Measurements from ENCODE around the gene AK2.
"Not testable (repeated sequence)": the region's sequence is repeated elsewhere in the genome, so short reads cannot be mapped to it uniquely, and the experiment has no call there.

Gene AK2

DNA sequence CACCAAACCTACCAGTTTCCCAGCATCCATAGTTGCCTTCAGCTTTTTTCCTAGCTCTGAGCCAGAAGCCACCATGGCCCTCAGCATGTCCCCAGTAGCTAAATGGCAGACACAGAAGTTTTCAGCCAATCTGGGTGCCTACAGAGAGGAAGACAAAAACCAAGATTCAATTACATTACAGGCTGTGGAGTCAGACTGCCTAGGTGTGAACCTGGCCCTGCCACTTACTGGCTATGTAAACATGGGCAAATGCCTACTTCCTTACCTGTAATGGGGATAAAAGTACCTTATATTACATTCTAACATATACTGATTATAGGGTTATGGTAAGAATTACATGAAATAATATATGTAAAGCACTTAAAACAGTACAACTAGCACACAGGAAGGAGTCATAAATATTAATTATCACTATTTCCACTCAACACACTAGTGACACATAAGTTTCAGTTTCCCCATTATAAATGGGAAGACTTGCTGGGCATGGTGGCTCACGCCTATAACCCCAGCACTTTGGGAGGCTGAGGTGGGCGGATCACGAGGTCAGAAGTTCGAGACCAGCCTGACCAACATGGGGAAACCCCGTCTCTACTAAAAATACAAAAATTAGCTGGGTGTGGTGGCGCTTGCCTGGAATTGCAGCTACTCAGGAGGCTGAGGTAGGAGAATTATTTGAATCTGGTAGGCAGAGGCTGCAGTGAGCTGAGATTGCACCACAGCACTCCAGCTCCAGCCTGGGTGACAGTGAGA, 12.1 kb downstream of the AK2 start:
- DNase-seq (ENCODE audit: low spot score): not testable (repeated sequence)

DNA sequence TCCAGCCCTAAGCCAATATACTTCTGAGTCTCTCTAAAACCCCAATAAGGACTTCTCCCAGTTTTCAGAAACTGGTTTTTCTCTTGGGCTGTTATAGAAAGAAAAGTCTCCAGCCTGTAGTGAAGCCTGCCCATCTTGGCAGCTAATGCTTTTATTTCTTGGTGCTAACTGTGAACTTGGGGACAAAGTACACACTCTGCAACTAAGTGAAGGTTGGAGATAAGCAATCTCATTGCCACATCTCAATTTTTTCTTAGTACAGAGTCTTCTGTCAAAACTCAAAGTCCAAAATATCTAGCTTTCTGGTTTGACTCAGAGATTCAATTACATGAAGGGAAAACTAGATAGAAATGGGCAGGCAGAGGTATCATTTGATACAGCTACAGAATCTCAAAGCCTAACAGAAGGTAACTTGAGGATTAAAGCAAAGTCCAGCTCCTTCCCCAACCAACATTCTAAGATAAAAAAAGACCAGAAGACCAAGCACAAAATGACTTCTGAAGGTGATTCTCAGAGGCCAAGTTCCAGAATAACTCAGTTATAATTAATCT, 14.0 kb downstream of the AK2 start:
- DNase-seq (ENCODE audit: low spot score): no peak

DNA sequence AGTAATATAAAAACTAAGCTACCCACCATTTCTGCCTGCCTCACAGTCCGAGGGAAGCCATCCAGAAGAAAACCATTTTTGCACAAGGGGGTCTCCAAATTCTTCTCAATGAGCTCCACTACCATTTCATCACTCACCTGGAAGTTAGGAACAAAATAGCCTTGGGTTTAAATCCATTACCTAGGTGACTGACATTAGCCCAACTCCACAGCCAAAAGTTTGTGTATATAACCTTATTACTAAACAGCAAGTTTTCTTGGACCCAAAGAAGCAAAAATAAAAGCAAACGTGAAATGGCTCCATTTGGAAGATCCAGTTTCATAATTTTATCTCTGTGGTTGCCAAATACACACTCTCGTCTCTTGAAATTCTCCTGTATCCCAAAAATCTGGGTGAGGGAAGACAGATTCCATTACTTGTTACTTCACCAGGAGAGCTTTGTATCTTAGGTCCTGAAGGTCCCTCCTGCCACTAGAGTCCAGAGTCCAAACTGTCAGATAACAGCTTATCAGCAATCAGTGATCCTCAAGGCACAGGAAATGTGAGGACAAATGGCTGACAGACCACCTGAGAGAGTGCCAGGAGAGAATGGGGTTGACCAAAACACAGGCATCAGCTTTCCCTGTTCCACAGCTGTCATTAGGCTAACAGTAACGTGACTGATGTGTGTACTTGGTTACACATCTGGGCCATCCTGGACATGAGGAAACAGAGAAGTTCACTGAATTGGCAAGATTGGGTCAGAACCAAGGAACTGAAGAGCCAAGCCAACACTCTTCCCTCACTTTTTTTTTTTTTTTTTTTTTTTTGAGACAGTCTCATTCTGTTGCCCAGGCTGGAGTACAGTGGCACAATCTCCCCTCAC, 14.9 kb downstream of the AK2 start:
- DNase-seq (ENCODE audit: low spot score): no peak

DNA sequence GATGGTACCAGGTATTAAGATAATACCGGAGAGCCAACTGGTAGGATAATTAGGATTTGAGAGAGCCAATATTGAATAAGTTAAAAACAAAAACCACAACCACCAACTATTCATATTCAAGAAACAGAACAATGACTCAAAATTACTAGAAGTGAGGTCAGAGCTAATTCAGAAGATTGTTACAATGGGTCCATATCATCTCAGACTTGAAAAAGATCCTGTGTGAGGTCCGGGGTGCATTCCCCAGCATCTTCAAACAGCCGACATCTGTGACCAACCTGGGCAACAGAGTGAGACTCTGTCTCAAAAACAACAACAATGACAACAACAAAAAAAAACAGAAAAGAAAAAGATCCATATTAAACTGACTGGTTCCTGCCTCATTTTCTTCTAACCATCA, 18.6 kb downstream of the AK2 start:
- no peak for DNase-seq (ENCODE audit: low spot score)

DNA sequence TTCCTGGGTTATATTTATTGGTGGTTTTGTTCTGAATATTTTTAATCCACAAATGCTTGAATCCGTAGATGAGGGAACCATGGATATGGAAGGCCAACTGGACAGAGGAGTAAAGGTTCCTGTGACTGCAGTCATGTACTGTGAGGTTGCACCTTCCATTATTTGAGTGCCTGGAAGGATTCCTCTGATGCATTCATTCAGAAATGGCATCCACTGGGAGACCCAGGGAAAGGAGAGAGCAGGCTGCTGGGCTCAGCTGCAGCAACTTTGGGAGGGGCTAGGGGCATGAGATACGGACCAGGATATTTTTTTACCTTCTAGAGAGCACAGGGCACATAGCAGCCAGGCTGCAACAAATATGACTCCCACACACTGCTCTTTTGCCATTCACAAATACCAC, 19.5 kb downstream of the AK2 start:
- no peak for DNase-seq (ENCODE audit: low spot score)

DNA sequence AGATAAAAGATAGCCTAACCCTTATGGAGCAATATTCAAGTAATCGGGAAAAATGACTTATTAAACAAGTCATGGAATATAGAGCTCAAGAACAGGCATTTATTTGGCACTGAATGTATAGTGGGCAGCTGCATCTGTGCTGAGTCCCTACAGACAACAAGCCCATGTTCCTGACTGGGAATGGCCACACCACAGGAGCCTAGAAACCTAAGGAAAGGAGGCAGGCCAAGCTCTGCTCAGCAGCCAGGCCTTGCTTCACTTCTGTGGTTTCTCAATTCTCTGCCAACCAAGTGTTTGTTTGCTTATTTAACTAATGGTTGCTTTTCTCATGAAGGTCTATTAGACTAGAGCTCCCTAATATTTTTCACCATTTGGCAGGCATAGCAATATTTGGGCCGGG, 21.5 kb downstream of the AK2 start:
- no peak for DNase-seq (ENCODE audit: low spot score)

DNA sequence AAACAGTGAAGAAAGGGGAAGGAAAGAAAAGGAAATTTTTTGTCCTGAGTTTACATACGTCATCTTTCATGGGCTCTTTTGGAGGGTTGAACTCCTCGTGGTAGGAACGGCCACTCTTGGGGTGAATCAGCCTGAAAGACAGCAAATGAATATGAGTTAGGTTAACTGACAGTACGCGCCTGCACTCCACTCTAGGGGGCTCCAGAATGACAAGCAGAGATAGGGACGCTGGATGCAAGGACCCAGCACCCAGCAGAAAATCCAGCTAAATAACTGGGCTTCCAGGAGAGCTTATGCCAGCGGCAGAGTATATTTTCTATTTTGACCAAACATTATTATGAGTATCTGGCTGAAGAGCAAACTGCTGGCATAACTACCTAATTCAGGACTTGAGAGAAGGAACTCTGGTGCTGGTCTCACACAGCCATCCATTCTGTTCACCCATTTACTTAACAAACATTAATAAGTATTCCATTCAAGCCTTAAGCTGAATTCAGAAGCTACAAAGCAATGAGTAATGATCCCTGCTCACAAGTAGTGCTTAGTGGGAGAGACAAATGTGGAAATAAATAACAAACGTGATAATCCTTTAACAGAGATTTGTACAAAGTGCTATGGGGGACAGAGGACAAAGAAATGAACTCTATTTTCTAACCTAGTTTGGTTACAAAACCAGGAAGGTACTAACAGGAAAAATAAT, 22.1 kb downstream of the AK2 start:
- DNase-seq (ENCODE audit: low spot score): no peak

DNA sequence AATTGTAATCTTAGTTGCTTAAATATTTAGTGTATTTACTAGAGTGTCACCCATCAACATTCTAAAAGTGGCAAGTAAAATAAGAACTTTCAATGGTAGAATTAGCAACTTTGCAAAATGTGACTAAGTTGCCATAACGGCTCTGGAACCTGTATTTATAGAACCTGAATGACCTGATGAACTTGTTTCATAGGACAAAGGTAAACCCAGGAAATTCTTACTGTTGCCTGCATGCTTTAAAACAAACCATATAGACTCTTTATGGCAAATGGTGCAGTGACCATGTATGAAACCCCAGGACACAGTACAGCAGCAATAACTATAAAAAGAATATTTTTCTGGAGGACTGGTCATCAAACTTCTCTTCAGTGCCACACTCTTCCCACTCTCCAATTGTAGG, 22.9 kb downstream of the AK2 start:
- DNase-seq (ENCODE audit: low spot score): no peak

DNA sequence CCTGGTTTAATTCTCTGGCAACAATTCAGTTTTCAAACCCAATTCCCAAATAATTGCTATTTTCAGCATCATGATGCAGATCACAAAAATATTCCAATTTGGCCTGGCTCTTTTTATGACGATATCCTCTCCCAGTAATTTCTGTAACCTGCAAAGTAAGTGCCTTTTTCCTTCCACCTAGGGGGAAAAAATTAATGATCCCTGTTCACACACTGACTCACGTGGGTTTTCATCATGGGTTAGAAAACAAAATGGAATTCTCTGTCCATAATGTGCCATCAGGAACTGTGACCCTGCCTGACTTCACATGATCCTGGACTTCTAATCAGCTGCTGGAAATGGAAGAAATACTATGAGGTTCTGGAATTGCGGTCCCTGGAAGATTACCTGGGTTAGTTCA, 24.5 kb downstream of the AK2 start:
- no peak for DNase-seq (ENCODE audit: low spot score)

DNA sequence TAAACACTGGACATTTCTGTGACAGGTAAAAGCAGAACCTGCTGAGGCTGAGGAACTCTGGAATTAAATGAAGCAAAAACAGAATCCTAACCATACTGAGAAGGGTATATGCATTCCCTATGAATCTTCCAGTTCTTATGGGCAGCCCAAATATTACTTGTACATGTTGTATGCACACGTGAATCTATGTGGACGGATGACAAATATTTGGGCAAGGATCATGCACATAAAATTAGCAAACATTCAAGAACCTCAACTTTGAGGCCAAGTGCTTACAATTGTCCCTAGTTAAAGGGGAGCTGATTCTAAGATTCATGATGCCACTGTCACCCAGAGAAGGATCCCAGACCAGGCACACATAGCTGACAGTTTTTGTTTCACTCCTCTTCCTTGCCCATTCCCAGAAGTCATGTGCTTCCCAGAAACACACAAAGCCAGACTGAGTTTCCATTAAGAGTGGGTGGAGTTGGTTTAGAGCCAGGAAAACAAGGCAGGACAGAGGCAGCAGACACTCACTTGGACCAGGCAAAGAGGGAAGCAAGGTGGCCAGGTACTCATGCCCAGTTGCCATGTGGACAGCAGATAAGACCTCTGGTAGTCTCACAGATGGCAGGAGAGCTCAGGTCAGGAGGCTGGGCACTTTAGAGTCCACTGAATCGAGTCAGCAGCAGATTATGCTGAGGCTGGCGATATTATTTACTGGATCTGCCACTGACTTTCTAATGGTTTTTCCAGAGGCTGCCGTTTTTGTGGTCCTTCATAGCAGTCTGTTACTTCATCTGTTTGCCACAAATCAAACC, 25.6 kb downstream of the AK2 start:
- no peak for DNase-seq (ENCODE audit: low spot score)

DNA sequence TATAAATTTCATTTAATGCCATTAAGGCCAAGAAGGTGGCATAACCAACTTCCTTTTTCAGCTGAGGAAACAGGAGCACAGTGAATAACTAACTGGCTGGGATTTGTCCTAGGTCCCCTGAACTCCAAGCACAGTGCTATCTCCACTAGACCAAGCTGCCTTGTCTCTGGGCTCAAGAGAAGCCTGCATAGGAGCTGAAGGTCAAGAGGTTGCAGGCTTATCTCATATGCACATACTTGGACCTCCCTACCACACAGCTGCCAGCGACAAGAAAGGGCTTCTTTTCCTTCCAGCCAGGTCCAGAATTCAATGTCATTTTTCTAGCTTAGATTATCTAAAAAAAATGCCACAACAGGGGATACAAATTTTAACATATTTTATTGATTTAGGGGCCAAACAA, 27.1 kb downstream of the AK2 start:
- no peak for DNase-seq (ENCODE audit: low spot score)

DNA sequence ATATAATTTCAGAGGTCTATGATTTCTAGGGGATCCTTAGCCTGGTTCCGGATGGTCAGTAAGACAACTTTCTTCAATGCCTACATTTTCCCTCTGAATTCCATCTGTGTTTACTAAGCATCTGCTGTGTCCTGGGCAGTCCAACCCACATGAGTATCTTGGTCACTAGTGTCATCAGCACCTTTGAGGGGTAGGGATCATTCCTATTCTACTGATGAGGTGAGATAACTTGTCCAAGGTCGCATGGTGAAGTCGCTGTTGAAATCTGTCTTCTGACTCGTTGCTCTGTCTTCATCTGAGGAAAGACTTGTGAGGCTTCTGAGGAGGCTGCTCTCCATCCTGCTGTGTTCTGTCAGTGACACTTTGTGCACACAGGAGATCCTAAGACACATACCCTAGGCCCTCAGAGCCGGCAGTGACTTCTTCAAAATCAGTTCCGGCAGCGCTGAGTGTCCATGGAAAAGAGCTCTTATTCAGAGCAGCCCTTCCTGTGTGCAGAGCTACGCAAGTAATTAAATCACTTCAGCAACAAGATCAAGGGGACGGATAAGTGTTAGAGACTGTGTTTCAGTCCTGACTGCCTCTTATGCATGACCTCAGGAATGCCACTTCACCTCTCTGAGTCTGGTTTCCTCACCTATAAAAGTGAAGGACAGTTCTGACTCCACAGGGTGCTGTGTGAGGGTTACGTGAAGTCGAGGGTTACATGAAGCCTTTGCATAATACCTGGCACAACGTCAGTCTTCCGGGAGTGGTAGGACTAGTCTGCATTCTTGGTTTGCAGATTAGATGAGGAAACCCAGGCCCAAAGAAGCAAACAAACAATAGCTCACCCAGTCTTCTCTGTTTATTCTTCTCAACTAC, 28.4 kb downstream of the AK2 start:
- DNase-seq (ENCODE audit: low spot score): peak; percentile 61

DNA sequence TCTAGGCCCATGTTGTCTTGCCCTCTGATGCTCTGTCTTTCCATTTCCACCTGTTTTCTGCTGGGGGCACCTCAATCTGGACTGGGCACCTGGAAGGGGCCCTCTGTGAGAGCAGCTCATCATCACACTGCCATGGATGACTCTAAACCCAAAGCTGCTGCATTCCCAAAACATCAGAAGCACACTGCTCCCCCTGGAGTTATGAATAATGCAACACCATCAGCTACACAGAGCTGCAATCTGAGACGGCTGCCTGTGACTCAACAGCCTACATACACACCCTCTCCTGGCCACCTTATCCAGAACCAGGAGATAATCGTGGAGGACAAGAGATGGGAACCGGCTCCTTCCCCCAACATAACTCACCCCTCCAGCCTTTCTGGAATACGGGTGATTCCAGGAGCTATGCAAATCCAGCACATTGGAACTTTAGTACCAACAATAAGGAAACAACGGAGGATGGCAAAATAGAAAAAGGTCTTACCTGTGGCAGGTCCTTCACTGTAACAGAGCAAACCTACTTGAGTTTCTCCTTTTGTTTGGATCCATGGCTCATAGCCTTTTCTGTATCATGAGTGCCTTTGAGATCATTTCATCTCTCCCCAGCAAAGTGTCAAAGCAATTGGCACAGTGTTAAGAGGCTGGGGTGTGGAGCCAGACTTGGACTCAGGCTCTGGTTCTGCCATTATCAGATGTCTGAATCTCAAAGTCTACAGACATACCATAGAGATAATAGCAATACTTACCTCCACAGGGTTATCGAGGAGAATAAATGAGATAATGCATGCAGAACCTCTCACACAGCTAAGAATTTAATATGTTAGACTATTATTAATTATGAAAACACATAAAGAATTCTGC, 29.3 kb downstream of the AK2 start:
- DNase-seq (ENCODE audit: low spot score): peak; percentile 35

DNA sequence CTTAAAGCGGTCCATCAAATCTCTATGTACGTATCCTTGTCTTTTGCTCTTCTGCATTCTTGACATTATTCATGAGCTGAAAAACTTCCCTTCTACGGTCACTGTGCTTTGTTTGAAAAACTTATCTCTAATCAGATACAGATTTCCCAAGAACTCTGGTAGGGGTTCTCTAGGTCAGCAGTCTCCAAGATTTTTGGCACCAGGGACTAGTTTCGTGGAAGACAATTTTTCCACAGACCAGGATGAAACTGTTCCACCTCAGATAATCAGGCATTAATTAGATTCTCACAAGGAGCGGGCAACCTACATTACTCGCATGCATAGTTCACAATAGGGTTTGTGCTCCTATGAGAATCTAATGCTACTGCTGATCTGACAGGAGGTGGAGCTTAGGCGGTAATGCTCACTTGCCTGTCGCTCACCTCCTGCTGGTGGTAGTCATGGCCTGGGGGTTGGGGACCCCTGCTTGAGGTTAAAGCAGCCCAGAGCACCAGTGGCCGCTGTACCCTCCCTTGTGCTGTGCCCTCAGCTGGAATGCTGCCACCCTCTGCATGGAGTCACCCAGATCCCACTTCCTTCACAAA, 30.8 kb downstream of the AK2 start:
- DNase-seq (ENCODE audit: low spot score): no peak

DNA sequence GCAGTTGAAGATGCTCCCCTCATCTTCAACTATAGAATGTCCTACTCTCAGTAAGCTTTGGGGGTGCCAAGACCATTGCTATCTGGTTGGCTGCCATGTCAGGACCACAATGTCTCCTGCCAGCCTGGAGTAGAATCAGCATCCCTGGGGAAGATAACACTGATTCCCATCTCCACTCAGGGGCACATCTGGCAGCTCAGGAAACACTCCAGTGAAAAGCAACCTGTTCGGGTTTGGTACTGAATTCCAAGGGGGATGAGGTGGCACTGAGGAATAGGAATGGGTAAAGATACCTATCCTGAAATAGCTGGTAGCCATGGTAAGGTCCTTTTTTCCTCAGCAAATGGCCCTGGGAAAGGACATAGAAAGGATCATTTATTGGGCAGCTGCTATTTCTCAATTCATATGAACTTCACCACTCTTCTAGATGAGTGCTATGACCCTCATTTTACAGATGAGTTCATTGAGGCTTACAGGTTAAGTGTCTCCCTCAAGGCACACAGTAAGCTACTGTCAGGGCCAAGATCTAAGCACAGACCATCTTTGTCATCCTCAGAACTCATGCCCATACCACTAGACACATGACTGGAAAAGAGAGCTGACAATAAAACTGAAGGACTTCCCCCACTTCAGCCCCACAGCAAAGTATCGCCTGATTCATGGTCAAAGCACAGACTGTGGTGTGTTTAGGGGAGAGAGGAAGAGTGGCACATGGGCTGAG, 31.4 kb downstream of the AK2 start:
- no peak for DNase-seq (ENCODE audit: low spot score)

DNA sequence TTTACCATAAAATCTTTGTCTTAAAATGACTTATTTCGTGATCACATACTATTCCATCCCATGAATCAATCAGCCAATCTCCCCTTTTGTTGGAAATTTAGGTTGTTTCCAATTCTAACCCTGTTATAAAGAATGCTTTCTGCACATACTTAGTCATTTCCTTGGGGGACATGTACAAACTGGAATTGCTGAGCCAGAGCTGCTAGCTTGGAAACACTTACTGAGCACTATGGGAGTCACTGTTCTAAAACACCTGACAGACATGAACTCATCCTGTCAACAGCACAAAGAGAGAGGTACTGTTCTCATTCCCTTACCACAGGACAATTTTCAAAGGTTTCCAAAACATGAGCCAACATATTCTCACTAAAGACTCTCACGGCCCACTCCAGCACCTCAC, 32.1 kb downstream of the AK2 start:
- no peak for DNase-seq (ENCODE audit: low spot score)

DNA sequence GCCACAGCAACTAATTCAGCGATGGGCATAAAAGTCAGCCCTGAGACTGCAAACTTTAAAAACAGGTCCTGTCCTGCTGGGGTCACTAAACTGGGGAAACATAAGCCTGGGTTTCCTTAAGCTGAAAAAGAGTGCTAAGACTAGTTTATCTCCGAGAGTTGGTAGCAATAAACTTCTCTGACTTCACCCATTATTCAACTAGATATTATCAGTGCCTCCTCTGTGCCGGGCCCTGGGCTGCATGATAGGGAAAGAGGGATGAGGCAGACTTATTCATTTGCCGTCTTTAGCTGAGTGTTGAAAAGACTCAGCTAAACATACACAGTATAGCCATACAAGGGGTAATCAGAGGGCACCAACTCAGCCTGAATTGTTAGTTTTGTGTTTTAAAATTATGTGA, 33.0 kb downstream of the AK2 start:
- DNase-seq (ENCODE audit: low spot score): no peak

DNA sequence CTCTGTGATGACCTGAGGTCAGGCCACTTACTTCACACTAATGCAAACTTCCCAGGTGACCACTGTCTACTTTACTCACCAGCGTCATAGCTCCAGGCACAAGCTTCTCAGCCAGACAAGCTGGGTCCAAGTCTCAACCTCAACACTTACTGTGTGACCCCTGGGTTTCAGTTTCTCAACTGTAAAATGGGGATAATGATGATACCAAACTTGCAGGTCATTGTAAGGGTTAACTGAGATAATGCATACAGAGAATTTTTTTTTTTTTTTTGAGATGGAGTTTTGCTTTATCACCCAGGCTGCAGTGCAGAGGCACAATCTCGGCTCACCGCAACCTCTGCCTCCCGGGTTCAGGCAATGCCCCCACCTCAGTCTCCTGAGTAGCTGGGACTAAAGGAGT, 34.7 kb downstream of the AK2 start:
- no peak for DNase-seq (ENCODE audit: low spot score)
